K562 (cell line): ENCODE results near the gene LRFN4. TPM values are rescaled to one million over a fixed set of nuclear protein-coding genes. Genes with fewer than 3 reads are reported as not detected.

Source experiments
- ATAC-seq: fragments of 200-7000 bp; cut with Tn5 transposase; 3 replicates; pipeline ENCODE4 v1.9.1; 2020; ENCODE audit warnings: moderate library complexity
- BruUV-seq: library from RNA; stranded (reverse); fragments of 400-500 nt; replicated peaks from 2 replicates; lab custom pipeline; 2021; lab: Mats Ljungman, UMichigan
- CTCF ChIA-PET: fragments of 300-600 bp; formaldehyde crosslinking; extraction: SDS; loops from one replicate; lab custom pipeline; 2021; ENCODE audit warnings: low intra/inter-chr PET ratio; lab: Yijun Ruan, JAX
- POLR2A ChIA-PET: fragments of 300-600, 350-650 bp; sonication (Branson Sonifier 250); formaldehyde crosslinking; extraction: SDS; loops from one replicate; lab custom pipeline; 2021; ENCODE audit warnings: antibody characterized with exemption, inconsistent platforms; lab: Yijun Ruan, JAX
- DNase-seq, 4 experiments: peaks; one replicate each; pipeline versions ENCODE4 v3.0.0 to v3.0.0-alpha.2; 2011 to 2018; ENCODE audit warnings: low spot score in 3 of 4, mixed read lengths in 3 of 4; ENCODE audit errors: extremely low read depth in 1 of 4
- FAIRE-seq: peaks from 2 replicates; lab custom pipeline; 2011; peaks lifted over from hg19 to GRCh38; lab: Jason Lieb, UNC
- H2AFZ ChIP-seq: 2 replicates; pipeline ENCODE4 v1.6.0; 2011; ENCODE audit warnings: low read depth, low read length, control low read depth, inconsistent platforms
- H3K27ac ChIP-seq: fragments of 200-600 bp; 3 replicates; pipeline ENCODE4 v1.8.0; 2011; ENCODE audit warnings: low read depth, mild to moderate bottlenecking, control low read depth, inconsistent platforms, low read length, moderate library complexity, mixed read lengths; ENCODE audit errors: extremely low read depth
- H3K27me3 ChIP-seq, 2 experiments: fragments of 300-600 bp in 1 of 2; 2 replicates in 1 of 2; 3 replicates in 1 of 2; pipeline versions ENCODE4 v1.6.0 to v1.8.0; 2011; ENCODE audit warnings: inconsistent platforms in 2 of 2, low read length in 2 of 2, mild to moderate bottlenecking in 1 of 2, mixed read lengths in 1 of 2, moderate library complexity in 1 of 2; ENCODE audit not compliant: control insufficient read depth in 2 of 2, insufficient read depth in 2 of 2
- H3K36me3 ChIP-seq: fragments of 300-600 bp; 3 replicates; pipeline ENCODE4 v1.8.0; 2011; ENCODE audit warnings: mild to moderate bottlenecking, low read length, inconsistent platforms; ENCODE audit not compliant: control insufficient read depth, insufficient read depth
- H3K4me1 ChIP-seq, 2 experiments: fragments of 200-600 bp in 1 of 2; replicated peaks in 1 of 2; 2 replicates in 1 of 2; 3 replicates in 1 of 2; pipeline versions ENCODE4 v1.5.1 to v1.8.0; 2011; ENCODE audit warnings: inconsistent platforms in 2 of 2, low read length in 2 of 2, mild to moderate bottlenecking in 1 of 2, mixed read lengths in 1 of 2, moderate library complexity in 1 of 2; ENCODE audit not compliant: control insufficient read depth in 2 of 2, insufficient read depth in 2 of 2
- H3K4me2 ChIP-seq: 2 replicates; pipeline ENCODE4 v1.6.1; 2011; ENCODE audit warnings: low read length, control low read depth, inconsistent platforms, mixed read lengths; ENCODE audit not compliant: insufficient read depth
- H3K4me3 ChIP-seq: fragments of 200-600 bp; sonication (generic), shearing (Covaris generic); 2 replicates; pipeline ENCODE4 v1.5.1; 2016; ENCODE audit warnings: control low read depth, inconsistent platforms
- H3K79me2 ChIP-seq: fragments of 200-600 bp; 3 replicates; pipeline ENCODE4 v1.8.0; 2011; ENCODE audit warnings: low read length, inconsistent platforms; ENCODE audit not compliant: control insufficient read depth, insufficient read depth
- H3K9ac ChIP-seq, 2 experiments: 2 replicates each; pipeline versions ENCODE4 v1.6.0 to v1.6.1; 2011; ENCODE audit warnings: low read depth in 2 of 2, low read length in 2 of 2, control low read depth in 1 of 2, inconsistent platforms in 1 of 2, mild to moderate bottlenecking in 1 of 2, mixed read lengths in 1 of 2; ENCODE audit not compliant: insufficient read depth in 1 of 2
- H3K9me1 ChIP-seq: one replicate; pipeline ENCODE4 v1.6.0; 2011; ENCODE audit warnings: inconsistent platforms, mild to moderate bottlenecking, low read length, moderate library complexity; ENCODE audit not compliant: control insufficient read depth, insufficient read depth
- H3K9me3 ChIP-seq: replicated peaks from 2 replicates; pipeline ENCODE4 v1.5.1; 2011; ENCODE audit warnings: low read depth, low read length, inconsistent platforms; ENCODE audit not compliant: control insufficient read depth, insufficient read depth
- H4K20me1 ChIP-seq: replicated peaks from 2 replicates; pipeline ENCODE4 v1.6.1; 2011; ENCODE audit warnings: low read length, inconsistent platforms, mixed read lengths; ENCODE audit not compliant: control insufficient read depth, insufficient read depth
- CC2D1A ChIP-seq: fragments of 450-650 bp; IDR thresholded peaks from 2 replicates; pipeline ENCODE4 v1.6.1; 2017; ENCODE audit warnings: mild to moderate bottlenecking
- FOXP4 ChIP-seq: sonication (generic); formaldehyde crosslinking; IDR thresholded peaks from 2 replicates; pipeline ENCODE4 v1.8.0; 2022; ENCODE audit warnings: mild to moderate bottlenecking, missing genetic modification reagents, borderline replicate concordance
- GABPB1 ChIP-seq: sonication (generic); formaldehyde crosslinking; IDR thresholded peaks from 2 replicates; pipeline ENCODE4 v1.8.0; 2022; ENCODE audit warnings: mild to moderate bottlenecking, missing genetic modification reagents
- HMBOX1 ChIP-seq: sonication (generic); IDR thresholded peaks from 2 replicates; pipeline ENCODE4 v1.6.1; 2016
- KAT7 ChIP-seq: sonication (generic); formaldehyde crosslinking; IDR thresholded peaks from 2 replicates; pipeline ENCODE4 v1.8.0; 2022; ENCODE audit warnings: missing genetic modification reagents, mild to moderate bottlenecking, borderline replicate concordance
- NFATC3 ChIP-seq: fragments of 450-650 bp; IDR thresholded peaks from 2 replicates; pipeline ENCODE4 v1.6.1; 2017; ENCODE audit warnings: mild to moderate bottlenecking
- SLC30A9 ChIP-seq: fragments of 250-450 bp; sonication (Bioruptor Pico); IDR thresholded peaks from 2 replicates; pipeline ENCODE4 v1.8.0; 2022; ENCODE audit warnings: mild to moderate bottlenecking, moderate library complexity
- SMARCC2 ChIP-seq: fragments of 450-650 bp; IDR thresholded peaks from 2 replicates; pipeline ENCODE4 v1.6.1; 2017; ENCODE audit warnings: antibody characterized with exemption, moderate library complexity, mild to moderate bottlenecking, low read depth
- ZNF445 ChIP-seq: fragments of 250-450 bp; sonication (Bioruptor Pico); IDR thresholded peaks from 2 replicates; pipeline ENCODE4 v1.4.0; 2020; ENCODE audit warnings: low read depth, mild to moderate bottlenecking, moderate library complexity
- WGBS: fragments of 100-300 bp; shearing (Covaris generic); methylation state at CpG from one replicate; pipeline ENCODE4 v1.1.6; 2016; ENCODE audit warnings: low coverage, mixed read lengths; ENCODE audit not compliant: insufficient coverage; ENCODE audit errors: missing lambda C conversion rate; 5-methylcytosine and 5-hydroxymethylcytosine counted together
- in situ Hi-C: fragments of 300-500 bp; cut with MboI; formaldehyde crosslinking; loops from 4 replicates; pipeline ENCODE4 v1.15.0; 2018; ENCODE audit warnings: inconsistent platforms, mixed read lengths
- intact Hi-C: fragments of 100-400 bp; cut with micrococcal nuclease; formaldehyde crosslinking; loops from 2 replicates; pipeline ENCODE4 v1.14.2; 2022
- polyA plus RNA-seq, 8 experiments: library from polyadenylated mRNA; depleted of rRNA in 4 of 8; stranded (reverse) in 5 of 8; unstranded in 3 of 8; fragments of >200 nt; fragmentation: Nextera tagmentation in 2 of 8; fragmentation: Illumina TruSeq in 1 of 8; extraction: Ambion mirVana in 2 of 8; extraction: Trizol in 1 of 8; gene quantifications; 2 replicates each; pipeline versions ENCODE4 v1.2.1 to v1.2.3, GENCODE V29; 2011 to 2014; ENCODE audit warnings: inconsistent platforms in 1 of 8, missing spikeins in 1 of 8
- total RNA-seq, 7 experiments: library from RNA; depleted of rRNA in 6 of 7; stranded (reverse); fragments of >200 nt in 6 of 7; fragmentation: Illumina TruSeq in 2 of 7; extraction: Trizol in 2 of 7; gene quantifications; 2 replicates each; pipeline versions ENCODE4 v1.2.1 to v1.2.3, GENCODE V29; 2011 to 2021; ENCODE audit warnings: low replicate concordance in 1 of 7

LRFN4 gene
- total and polyA plus RNA-seq, 9 of the 15 experiments (the other 6 are each of a cell fraction or from before 2014, with no cell fraction given): 0.10 to 60.1 (median 6.7) TPM

DNA sequence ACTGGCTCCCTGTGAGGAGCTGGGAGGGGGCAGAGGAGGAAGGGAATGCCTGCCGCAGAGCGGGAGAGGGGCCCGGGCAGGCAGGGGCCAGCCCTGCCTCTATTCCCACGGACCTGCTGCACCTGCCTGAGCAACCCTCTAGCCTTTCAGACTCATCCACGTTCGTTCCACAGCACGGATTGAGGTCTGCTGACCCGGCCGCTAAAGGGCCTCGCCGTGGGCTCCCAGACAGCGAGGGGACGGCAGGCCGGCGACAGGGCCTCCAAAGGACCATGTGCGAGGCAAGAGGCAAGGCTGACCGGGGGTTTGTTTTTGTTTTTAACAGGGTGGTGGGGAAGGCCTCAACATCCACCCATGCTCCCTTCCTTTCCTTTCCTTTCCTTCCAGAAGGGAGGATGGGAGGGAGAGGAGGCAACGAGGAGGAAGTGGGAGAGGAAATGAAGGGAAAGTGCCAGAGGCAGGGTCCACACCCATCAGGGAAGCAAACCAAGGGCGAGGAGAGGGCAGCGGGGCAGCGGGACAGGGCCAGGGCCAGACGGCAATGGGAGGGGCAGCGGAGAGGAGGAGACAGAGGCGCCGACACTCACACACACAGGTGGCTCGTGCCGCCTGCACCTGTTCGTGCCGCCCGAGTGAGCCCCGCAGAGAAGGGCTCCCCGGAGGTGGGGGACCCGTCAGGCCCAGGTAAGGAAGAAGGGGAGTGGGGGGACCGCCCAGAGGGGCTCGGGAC lies 7.5 kb downstream of the LRFN4 start:
- Histone ChIP-seq H4K20me1 (0 out of 2 replicates have a peak, but pooled peaks cover 3% of the 10 kb centered on the region), H3K4me2 (no peak overlapping the region), H3K27me3 (no peaks in the 10 kb centered on the region), H3K9me3 (no peaks in the 10 kb centered on the region), H2AFZ (no peak overlapping the region), H3K27ac (no peak overlapping the region), H3K79me2 (no peaks in the 10 kb centered on the region), H3K4me1 (peaks cover 10 to 75% of the 10 kb centered on the region in 2 experiments; a peak in 4 of 5 replicates), H3K36me3 (peaks cover 24% of the 10 kb centered on the region; the same call in 1 of the 3 replicates), H3K9me1 (no peaks in the 10 kb centered on the region), H3K9ac (peak overlapping the region in 1 of 2 experiments; percentile 28; a peak in 1 of 4 replicates), H3K4me3 (no peak overlapping the region)
- no peak for TF ChIP-seq SLC30A9 (CRISPR knock-in tag)
- no TSS peak for BruUV-seq
- ATAC-seq (no peak), FAIRE-seq (no peak), DNase-seq (no peak)
- in situ Hi-C loops: no loop called here
- ChIA-PET POLR2A (interaction anchor here (1.0 to 1.6 kb wide), 4 partner anchors 12 to 167 kb away, joined by 3 to 6 read pairs (median 4); no protein-coding TSS in a partner anchor), CTCF (no interaction called here)
- intact Hi-C loops: no loop called here
- WGBS: 73% methylated on average over 21 of the region's 35 CpGs

GRCh38 chr11:66864924-66865697 lies 8.2 kb downstream of the LRFN4 start:
- FAIRE-seq: no peak
- H3K79me2 ChIP-seq: no peaks in the 10 kb centered on the region
- intact Hi-C loops (no loop called here), in situ Hi-C loops (no loop called here)
- ChIA-PET CTCF (interaction anchor here (0.5 kb wide), 1 partner anchor 613 kb away, joined by 3 read pairs; no protein-coding TSS in a partner anchor), POLR2A (interaction anchor here (0.6 to 1.6 kb wide), 6 partner anchors 9 to 168 kb away, joined by 3 to 6 read pairs (median 4); no protein-coding TSS in a partner anchor)
- WGBS: 79% methylated on average over 16 of the region's 23 CpGs
- DNase-seq: no peak
- no peak overlapping the region for H3K27ac ChIP-seq
- H3K9me3 ChIP-seq: no peaks in the 10 kb centered on the region
- no peak overlapping the region for H2AFZ ChIP-seq
- 0 out of 2 replicates have a peak, but pooled peaks cover 3% of the 10 kb centered on the region for H4K20me1 ChIP-seq
- no peak overlapping the region for H3K4me3 ChIP-seq
- peaks cover 23% of the 10 kb centered on the region; the same call in 2 of the 3 replicates for H3K36me3 ChIP-seq
- H3K27me3 ChIP-seq: no peaks in the 10 kb centered on the region
- no peak for ATAC-seq
- no peaks in the 10 kb centered on the region for H3K9me1 ChIP-seq
- H3K9ac ChIP-seq: peak overlapping the region in 1 of 2 experiments; percentile 50; a peak in 1 of 4 replicates
- BruUV-seq: no TSS peak
- H3K4me1 ChIP-seq: peaks cover 10 to 70% of the 10 kb centered on the region in 2 experiments; a peak in 4 of 5 replicates
- H3K4me2 ChIP-seq: no peak overlapping the region
- TF ChIP-seq GABPB1 (CRISPR knock-in tag) (no peak), NFATC3 (no peak), HMBOX1 (no peak), CC2D1A (no peak), KAT7 (CRISPR knock-in tag) (no peak), SMARCC2 (no peak), FOXP4 (CRISPR knock-in tag) (no peak), ZNF445 (no peak)
